C4-2B (cell line): ENCODE data around the gene SLC30A2.

ENCODE experiments used
- H3K27ac ChIP-seq: fragments of 450-650 bp; 2 replicates; pipeline ENCODE4 v1.5.1; 2017
- ZFX ChIP-seq: fragments of 450-650 bp; IDR thresholded peaks from 2 replicates; pipeline ENCODE4 v1.6.1; 2017
- TF ChIP-seq, protein P1 (sequence below): fragments of 450-650 bp; conservative IDR thresholded peaks from 2 replicates; pipeline ENCODE4 v1.5.1; 2017; ENCODE audit warnings: mild to moderate bottlenecking

Gene SLC30A2

DNA sequence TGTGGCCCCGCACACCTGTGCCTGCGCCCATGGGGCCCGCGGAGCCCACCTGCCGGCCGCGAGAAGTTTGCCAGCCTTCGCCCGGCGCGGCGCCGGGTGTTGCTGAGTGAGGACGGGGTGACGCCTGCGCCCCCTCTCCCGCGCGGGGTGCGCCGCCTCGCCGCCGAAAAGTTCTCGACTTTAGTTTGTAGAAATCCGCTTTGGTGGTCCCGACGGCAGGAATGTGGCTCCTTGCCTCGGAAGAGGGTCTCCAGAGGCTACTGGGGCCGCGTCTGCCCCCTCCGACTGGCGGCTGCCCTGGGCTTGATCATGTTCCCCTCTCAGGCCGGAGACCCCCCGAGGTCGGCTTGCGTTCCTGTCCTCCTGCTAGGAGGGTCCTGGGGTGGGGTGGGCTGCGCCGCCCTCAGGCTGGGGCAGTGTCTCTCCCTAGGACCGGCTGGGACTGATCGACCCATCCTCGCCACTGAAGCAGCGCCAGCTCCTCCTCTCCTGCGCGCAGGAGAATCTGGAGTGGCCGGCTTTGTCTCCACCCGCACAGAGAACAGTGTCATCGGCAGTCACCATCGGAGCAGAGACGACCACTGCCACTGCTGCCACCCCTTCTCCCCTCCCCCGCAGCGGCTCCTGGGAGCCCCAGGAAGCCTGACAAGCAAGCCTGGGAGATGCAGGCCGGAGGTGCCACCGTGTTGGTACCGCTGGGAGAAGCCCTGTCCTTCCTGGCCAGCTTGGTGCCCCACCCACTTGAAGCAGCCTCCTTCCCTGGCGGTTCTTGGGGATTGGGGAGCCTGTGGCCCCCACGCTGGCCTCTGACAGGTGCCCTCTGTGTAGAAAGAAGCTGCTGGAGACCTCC, 553 bp upstream of the SLC30A2 start:
- no peak overlapping the region for H3K27ac ChIP-seq
- TF ChIP-seq ZFX: no peak
- TF ChIP-seq, protein P1, sequence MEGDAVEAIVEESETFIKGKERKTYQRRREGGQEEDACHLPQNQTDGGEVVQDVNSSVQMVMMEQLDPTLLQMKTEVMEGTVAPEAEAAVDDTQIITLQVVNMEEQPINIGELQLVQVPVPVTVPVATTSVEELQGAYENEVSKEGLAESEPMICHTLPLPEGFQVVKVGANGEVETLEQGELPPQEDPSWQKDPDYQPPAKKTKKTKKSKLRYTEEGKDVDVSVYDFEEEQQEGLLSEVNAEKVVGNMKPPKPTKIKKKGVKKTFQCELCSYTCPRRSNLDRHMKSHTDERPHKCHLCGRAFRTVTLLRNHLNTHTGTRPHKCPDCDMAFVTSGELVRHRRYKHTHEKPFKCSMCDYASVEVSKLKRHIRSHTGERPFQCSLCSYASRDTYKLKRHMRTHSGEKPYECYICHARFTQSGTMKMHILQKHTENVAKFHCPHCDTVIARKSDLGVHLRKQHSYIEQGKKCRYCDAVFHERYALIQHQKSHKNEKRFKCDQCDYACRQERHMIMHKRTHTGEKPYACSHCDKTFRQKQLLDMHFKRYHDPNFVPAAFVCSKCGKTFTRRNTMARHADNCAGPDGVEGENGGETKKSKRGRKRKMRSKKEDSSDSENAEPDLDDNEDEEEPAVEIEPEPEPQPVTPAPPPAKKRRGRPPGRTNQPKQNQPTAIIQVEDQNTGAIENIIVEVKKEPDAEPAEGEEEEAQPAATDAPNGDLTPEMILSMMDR: no peak

DNA sequence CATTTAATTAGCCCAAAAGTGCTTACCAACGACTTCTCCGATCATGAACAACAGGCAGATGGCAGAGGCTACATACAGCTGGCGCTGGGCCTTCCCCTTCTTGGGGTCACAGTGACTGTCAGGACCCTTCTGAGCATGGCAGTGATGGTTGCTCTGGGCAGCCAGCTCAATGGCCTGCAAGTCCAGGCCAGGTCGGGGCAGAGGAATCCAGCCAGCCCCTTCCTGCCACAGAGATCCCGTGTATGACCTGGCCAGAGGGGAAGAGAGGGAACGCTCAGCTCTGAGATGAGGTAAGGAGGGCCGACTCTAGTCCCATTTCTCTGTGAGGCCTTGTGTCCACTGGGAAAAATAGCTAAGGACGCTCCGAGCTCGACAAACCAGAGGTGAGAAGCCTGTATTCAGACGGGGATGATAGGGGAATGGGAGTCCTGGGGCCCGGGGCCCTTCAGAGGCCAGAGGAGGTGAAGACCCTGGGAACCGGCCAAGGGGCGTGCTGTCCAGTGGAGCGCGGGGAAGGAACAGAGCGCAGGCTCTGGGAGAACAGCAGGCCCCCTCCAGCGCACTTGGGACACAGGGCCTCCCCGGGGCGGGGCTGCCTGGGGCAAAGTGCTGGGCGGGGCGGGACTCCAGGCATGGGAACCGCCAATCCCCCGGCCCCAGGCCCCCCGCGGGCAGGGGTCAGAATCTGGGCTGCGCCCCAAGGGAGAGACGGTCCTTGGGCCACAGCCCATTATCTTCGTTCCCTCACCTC, 772 bp downstream of the SLC30A2 start:
- TF ChIP-seq, protein P1: no peak
- no peak for TF ChIP-seq ZFX
- no peak overlapping the region for H3K27ac ChIP-seq

DNA sequence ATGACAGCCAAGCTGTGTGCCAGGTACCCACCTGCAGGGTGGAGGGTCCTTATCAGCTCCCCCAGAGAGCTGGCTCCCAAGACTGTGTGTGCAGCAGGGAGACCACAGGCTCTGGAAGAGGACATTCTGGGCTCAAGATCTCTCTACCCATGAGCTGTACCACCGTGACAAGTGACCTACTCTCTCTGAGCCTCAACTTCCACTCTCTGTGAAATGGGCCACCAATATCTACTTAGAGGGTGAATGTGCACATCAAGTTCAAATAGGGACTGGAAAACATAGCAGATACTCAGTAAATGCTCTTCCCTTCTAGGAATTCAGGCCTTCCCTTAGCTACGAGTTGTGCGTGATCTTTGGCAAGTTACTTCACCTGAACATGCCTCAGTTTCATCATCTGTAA, 1.5 kb downstream of the SLC30A2 start:
- TF ChIP-seq ZFX: no peak
- TF ChIP-seq, protein P1: no peak
- no peak overlapping the region for H3K27ac ChIP-seq

DNA sequence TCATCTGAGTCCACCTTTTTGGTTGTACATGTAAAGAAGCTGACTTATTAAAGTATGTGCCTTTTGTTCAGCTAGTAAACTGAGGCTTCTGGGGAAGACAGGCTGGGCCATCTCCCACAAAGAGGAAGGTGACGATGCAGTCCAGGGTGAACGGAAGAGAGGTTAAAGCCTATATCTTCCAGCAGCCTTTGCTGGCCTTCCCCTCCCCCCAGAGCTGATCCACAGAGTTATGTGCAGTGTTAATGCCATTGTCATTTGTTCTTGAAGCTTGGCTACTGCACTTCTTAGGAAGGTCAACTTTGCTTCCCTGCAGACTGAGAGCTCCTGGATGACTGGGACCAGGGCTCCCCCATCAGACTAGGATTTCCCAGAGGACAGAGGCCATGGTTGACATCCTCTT, 2.2 kb downstream of the SLC30A2 start:
- H3K27ac ChIP-seq: no peak overlapping the region
- TF ChIP-seq, protein P1: no peak
- TF ChIP-seq ZFX: no peak

DNA sequence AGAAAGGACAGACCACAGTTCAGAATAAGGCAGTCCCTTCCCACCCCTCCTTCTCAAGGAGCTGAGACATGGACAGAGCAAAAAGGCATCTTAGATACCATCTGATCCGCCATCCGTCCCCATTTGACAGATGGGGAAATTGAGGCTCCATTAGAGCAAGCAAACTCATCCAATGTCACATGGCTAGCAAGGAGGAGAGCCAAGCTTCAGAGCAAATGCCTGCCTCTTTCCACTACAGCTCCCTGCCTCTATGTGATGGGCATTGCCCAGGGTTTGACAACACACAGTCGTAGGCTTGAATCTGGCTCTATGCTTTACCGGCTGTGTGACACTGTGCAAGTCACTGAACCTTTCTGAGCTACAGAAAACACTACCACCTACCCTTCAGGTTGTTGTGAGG, 3.9 kb downstream of the SLC30A2 start:
- TF ChIP-seq, protein P1: no peak
- no peak for TF ChIP-seq ZFX
- H3K27ac ChIP-seq: no peak overlapping the region

DNA sequence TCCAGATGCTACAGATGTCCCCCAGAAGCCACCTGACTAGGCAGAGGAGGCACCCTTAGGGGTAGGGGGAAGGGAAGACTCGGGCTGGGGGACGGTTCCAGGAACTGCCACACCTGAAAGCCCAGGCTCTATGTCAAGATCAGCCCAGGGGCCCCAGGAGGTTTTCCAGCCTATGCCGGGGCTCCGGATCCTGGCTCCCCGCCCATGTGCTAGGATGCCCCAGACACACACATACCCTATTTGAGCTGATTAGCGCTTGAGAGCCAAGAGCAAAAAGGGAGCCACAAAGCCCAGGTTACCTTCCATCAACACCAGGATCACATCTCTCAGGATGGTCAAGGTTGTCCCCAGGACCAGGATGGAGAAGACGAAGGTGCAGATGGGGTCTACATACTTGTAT, 4.5 kb downstream of the SLC30A2 start:
- no peak overlapping the region for H3K27ac ChIP-seq
- TF ChIP-seq, protein P1: no peak
- TF ChIP-seq ZFX: no peak

DNA sequence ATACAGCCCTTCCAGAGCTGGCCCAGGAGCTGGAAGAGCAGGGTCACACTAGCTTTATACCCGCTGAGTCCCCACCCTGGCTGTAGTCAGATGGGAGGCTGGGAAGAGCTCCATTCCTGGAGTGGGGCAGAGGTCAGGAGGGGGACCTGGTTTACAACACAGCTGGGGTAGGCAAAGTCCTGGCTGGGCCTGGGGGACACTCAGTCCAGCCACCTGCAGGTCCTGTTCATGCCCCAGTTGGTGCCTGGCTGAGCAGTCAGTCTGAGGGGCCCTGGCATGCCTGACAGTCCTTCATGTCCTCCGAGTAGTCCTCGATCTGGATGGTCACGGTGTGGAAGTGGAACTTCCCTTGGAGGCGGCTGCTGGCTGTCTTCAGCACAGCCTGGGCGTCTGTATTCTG, 7.0 kb downstream of the SLC30A2 start:
- no peak overlapping the region for H3K27ac ChIP-seq
- TF ChIP-seq ZFX: no peak
- TF ChIP-seq, protein P1: no peak
